GM23248 (cell line): ENCODE measurements around the gene PLCH2. TPM values are rescaled to one million over a fixed set of nuclear protein-coding genes. Genes with fewer than 3 reads are reported as not detected.

ENCODE experiments used
- DNase-seq: peaks from one replicate; pipeline ENCODE4 v3.0.0-alpha.2; 2015
- H2AFZ ChIP-seq: fragments of 200-600 bp; sonication (generic); 2 replicates; pipeline ENCODE4 v1.6.1; 2016; ENCODE audit warnings: antibody characterized with exemption
- H3F3A ChIP-seq: fragments of 200-600 bp; sonication (generic); 2 replicates; pipeline ENCODE4 v1.6.1; 2016; ENCODE audit warnings: mild to moderate bottlenecking, antibody characterized with exemption, mixed run types; ENCODE audit not compliant: insufficient read depth
- H3K27ac ChIP-seq: fragments of 200-600 bp; sonication (generic); 2 replicates; pipeline ENCODE4 v1.5.1; 2016; ENCODE audit warnings: mild to moderate bottlenecking
- H3K27me3 ChIP-seq: fragments of 200-600 bp; sonication (generic); replicated peaks from 2 replicates; pipeline ENCODE4 v1.6.1; 2016; ENCODE audit warnings: mild to moderate bottlenecking; ENCODE audit not compliant: insufficient read depth
- H3K36me3 ChIP-seq: fragments of 200-600 bp; sonication (generic); 2 replicates; pipeline ENCODE4 v1.6.1; 2016; ENCODE audit warnings: low read depth, mild to moderate bottlenecking
- H3K4me1 ChIP-seq: fragments of 200-600 bp; sonication (generic); 2 replicates; pipeline ENCODE4 v1.6.1; 2016; ENCODE audit warnings: mild to moderate bottlenecking; ENCODE audit not compliant: insufficient read depth
- H3K4me2 ChIP-seq: fragments of 200-600 bp; sonication (generic); one replicate; pipeline ENCODE4 v1.6.1; 2016; ENCODE audit warnings: mild to moderate bottlenecking; ENCODE audit not compliant: unreplicated experiment
- H3K4me3 ChIP-seq: fragments of 200-600 bp; sonication (generic); 2 replicates; pipeline ENCODE4 v1.5.1; 2016; ENCODE audit warnings: mild to moderate bottlenecking
- H3K79me2 ChIP-seq: fragments of 200-600 bp; sonication (generic); 2 replicates; pipeline ENCODE4 v1.6.1; 2016; ENCODE audit warnings: mild to moderate bottlenecking; ENCODE audit not compliant: insufficient read depth
- H3K9ac ChIP-seq: fragments of 200-600 bp; sonication (generic); 2 replicates; pipeline ENCODE4 v1.6.1; 2016; ENCODE audit warnings: mild to moderate bottlenecking
- H3K9me2 ChIP-seq: fragments of 200-600 bp; sonication (generic); 2 replicates; pipeline ENCODE4 v1.6.1; 2016; ENCODE audit warnings: mixed run types, mild to moderate bottlenecking, moderate library complexity; ENCODE audit not compliant: insufficient read depth
- H3K9me3 ChIP-seq: fragments of 200-600 bp; sonication (generic); one replicate; pipeline ENCODE4 v1.6.1; 2017; ENCODE audit warnings: low read depth
- H4K20me1 ChIP-seq: fragments of 200-600 bp; sonication (generic); 2 replicates; pipeline ENCODE4 v1.6.0; 2016; ENCODE audit not compliant: insufficient read depth
- EZH2 ChIP-seq: fragments of 200-600 bp; sonication (generic); IDR thresholded peaks from 2 replicates; pipeline ENCODE4 v1.6.1; 2018; ENCODE audit warnings: antibody characterized with exemption, mild to moderate bottlenecking; ENCODE audit not compliant: insufficient read depth, poor library complexity, severe bottlenecking
- EZH2phosphoT487 ChIP-seq: fragments of 200-600 bp; sonication (generic); IDR thresholded peaks from 2 replicates; pipeline ENCODE4 v1.6.1; 2018; ENCODE audit warnings: antibody characterized with exemption, moderate library complexity, mild to moderate bottlenecking, low read depth; ENCODE audit not compliant: insufficient read depth
- WGBS, 2 experiments: methylation state at CpG; one replicate each; pipeline ENCODE4 v1.1.6; 2015 to 2017; ENCODE audit warnings: low lambda C conversion rate in 2 of 2, low coverage in 1 of 2; ENCODE audit errors: missing lambda C conversion rate in 2 of 2; 5-methylcytosine and 5-hydroxymethylcytosine counted together
- in situ Hi-C: fragments of 300-500 bp; cut with MboI; formaldehyde crosslinking; loops from 2 replicates; pipeline ENCODE4 v1.15.0; 2020
- polyA plus RNA-seq: library from polyadenylated mRNA; unstranded; fragments of >200 nt; fragmentation: Nextera tagmentation; extraction: Ambion mirVana; gene quantifications from 2 replicates; pipeline ENCODE4 v1.2.1, GENCODE V29; 2016
- total RNA-seq: library from RNA; depleted of rRNA; stranded (reverse); fragments of >200 nt; shearing (Covaris generic); gene quantifications from 2 replicates; pipeline ENCODE4 v1.2.3, GENCODE V29; 2014

PLCH2 gene
- total and polyA plus RNA-seq, 2 experiments from 2014 or later = not detected

DNA sequence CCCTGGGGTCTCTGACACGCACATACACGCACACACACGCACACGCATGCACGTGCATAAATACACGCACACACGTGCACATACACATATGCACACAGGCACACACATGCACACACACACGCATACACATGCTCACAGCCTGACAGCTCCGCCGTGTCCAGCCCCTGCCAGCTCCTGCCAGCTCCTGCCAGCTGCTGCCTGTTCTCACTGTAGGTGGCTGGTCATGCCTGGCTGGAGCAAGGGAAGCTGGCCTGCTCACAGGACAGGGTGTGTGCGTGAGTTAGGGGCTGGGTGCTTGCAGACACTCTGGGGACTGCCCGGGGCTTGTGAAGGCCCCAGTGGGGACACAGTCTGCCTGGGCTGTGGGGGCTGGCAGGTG, 4.9 kb downstream of the PLCH2 start:
- Histone ChIP-seq H4K20me1 (no peaks in the 10 kb centered on the region), H3K4me3 (no peak overlapping the region), H3K79me2 (no peaks in the 10 kb centered on the region), H3K9me3 (no peaks in the 10 kb centered on the region), H3K27ac (no peak overlapping the region), H3K4me1 (no peaks in the 10 kb centered on the region), H3F3A (no peaks in the 10 kb centered on the region), H3K9ac (no peak overlapping the region), H3K36me3 (no peaks in the 10 kb centered on the region), H3K27me3 (no peaks in the 10 kb centered on the region), H3K9me2 (no peaks in the 10 kb centered on the region), H3K4me2 (no peak overlapping the region), H2AFZ (no peak overlapping the region)
- no peak for DNase-seq
- 71 to 76% methylated on average over 9 to 12 of the region's 12 CpGs for whole genome bisulfite sequencing, 2 experiments
- TF ChIP-seq EZH2phosphoT487 (no peak), EZH2 (no peak)
- in situ Hi-C loops = no loop called here

DNA sequence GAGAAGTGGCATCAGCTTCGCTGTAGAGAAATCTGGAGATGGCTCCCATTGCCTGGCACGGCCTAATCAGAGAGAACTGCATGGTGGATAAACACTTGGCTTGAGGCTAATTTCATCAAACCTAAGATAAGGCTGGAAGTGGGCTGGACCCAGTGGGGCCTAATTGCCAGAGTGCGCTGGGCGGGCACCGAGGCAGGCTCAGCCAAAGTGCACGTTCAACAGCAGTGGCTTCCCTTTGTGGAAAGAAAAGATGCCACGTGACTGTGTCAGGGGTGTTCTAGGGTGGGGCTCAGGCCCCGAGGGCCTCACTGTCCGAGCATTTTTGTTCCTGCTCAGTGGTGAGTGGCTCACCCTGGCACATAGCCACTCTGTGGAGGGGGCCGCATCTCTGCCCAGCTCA, 5.8 kb downstream of the PLCH2 start:
- H3K36me3 ChIP-seq = no peaks in the 10 kb centered on the region
- no peaks in the 10 kb centered on the region for H3K27me3 ChIP-seq
- 75 to 80% methylated on average over 9 to 10 of the region's 10 CpGs for WGBS, 2 experiments
- no peaks in the 10 kb centered on the region for H3K79me2 ChIP-seq
- no peak overlapping the region for H3K9ac ChIP-seq
- H3K9me3 ChIP-seq = no peaks in the 10 kb centered on the region
- no peak overlapping the region for H3K4me2 ChIP-seq
- H3F3A ChIP-seq = no peaks in the 10 kb centered on the region
- DNase-seq = no peak
- no peak overlapping the region for H3K27ac ChIP-seq
- in situ Hi-C loops = no loop called here
- no peak for TF ChIP-seq EZH2phosphoT487
- TF ChIP-seq EZH2 = no peak
- H3K9me2 ChIP-seq = no peaks in the 10 kb centered on the region
- no peaks in the 10 kb centered on the region for H4K20me1 ChIP-seq
- no peak overlapping the region for H2AFZ ChIP-seq
- H3K4me3 ChIP-seq = no peak overlapping the region
- no peaks in the 10 kb centered on the region for H3K4me1 ChIP-seq

- no peaks in the 10 kb centered on the region for H3K9me3 ChIP-seq
- in situ Hi-C loops = no loop called here
- TF ChIP-seq EZH2 (no peak), EZH2phosphoT487 (no peak)
- no peaks in the 10 kb centered on the region for H3K27me3 ChIP-seq
- DNase-seq = no peak
- H3K36me3 ChIP-seq = no peaks in the 10 kb centered on the region
- no peaks in the 10 kb centered on the region for H3K9me2 ChIP-seq
- H3K4me3 ChIP-seq = no peak overlapping the region
- H3F3A ChIP-seq = no peaks in the 10 kb centered on the region
- H4K20me1 ChIP-seq = no peaks in the 10 kb centered on the region
- H3K79me2 ChIP-seq = no peaks in the 10 kb centered on the region
- no peaks in the 10 kb centered on the region for H3K4me1 ChIP-seq
- no peak overlapping the region for H2AFZ ChIP-seq
- no peak overlapping the region for H3K9ac ChIP-seq
- H3K27ac ChIP-seq = no peak overlapping the region
- no peak overlapping the region for H3K4me2 ChIP-seq
- 53 to 55% methylated on average over 10 to 11 of the region's 11 CpGs for WGBS, 2 experiments
Measured at GRCh38 chr1:2482588-2482987, 6.5 kb downstream of the PLCH2 start.

DNA sequence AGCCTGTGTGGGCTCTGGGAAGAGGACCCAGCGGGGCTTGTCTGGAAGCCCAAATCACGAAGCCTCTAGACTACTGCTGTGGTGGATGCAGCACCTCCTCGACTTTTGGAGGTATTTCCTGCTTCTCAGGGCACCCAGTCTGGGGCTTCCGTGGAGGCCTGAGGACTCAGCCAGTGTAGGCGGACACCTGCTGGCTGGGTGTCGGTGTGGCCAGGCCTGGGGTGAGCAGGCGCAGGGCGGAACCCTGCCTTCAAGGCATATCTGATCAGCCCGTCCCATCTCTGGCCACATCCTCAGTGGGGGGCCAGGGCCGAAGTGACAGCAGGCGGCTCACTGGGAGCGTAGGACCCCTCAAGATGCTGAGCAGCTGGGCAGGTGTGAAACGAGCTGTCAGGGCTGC, 6.9 kb downstream of the PLCH2 start:
- H3K79me2 ChIP-seq = no peaks in the 10 kb centered on the region
- H3K4me3 ChIP-seq = no peak overlapping the region
- H3K9me3 ChIP-seq = no peaks in the 10 kb centered on the region
- no peaks in the 10 kb centered on the region for H3K9me2 ChIP-seq
- no peak overlapping the region for H3K27ac ChIP-seq
- no peaks in the 10 kb centered on the region for H3K36me3 ChIP-seq
- H4K20me1 ChIP-seq = no peaks in the 10 kb centered on the region
- no peaks in the 10 kb centered on the region for H3F3A ChIP-seq
- H2AFZ ChIP-seq = no peak overlapping the region
- no peaks in the 10 kb centered on the region for H3K4me1 ChIP-seq
- no peaks in the 10 kb centered on the region for H3K27me3 ChIP-seq
- in situ Hi-C loops = no loop called here
- no peak for TF ChIP-seq EZH2phosphoT487
- WGBS, 2 experiments = 62 to 63% methylated on average over 13 of the region's 13 CpGs
- no peak overlapping the region for H3K4me2 ChIP-seq
- no peak for DNase-seq
- no peak overlapping the region for H3K9ac ChIP-seq

DNA sequence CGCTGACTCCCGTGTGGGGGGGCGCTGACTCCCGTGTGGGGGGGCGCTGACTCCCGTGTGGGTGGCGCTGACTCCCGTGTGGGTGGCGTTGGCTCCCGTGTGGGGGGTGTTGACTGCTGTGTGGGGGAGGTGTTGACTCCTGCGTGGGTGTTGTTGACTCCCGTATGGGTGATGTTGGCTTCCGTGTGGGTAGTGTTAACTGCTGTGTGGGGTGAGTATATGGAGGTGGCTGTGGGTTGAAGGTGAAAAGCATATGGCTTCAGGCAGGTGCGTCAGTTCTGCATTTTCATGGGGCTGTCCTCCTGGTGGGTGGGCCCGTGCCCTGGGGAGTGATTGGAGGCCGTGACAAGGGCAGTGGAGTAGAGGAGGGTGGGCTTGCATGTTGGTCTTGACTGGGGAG, 7.9 kb downstream of the PLCH2 start:
- TF ChIP-seq EZH2 = no peak
- no peak overlapping the region for H3K4me3 ChIP-seq
- H3K9me2 ChIP-seq = no peaks in the 10 kb centered on the region
- no peaks in the 10 kb centered on the region for H3K9me3 ChIP-seq
- H3K27ac ChIP-seq = no peak overlapping the region
- no peaks in the 10 kb centered on the region for H3K36me3 ChIP-seq
- no peak overlapping the region for H2AFZ ChIP-seq
- in situ Hi-C loops = no loop called here
- H3K4me2 ChIP-seq = no peak overlapping the region
- DNase-seq = no peak
- no peak overlapping the region for H3K9ac ChIP-seq
- no peaks in the 10 kb centered on the region for H3K27me3 ChIP-seq
- no peaks in the 10 kb centered on the region for H3K4me1 ChIP-seq
- H3F3A ChIP-seq = no peaks in the 10 kb centered on the region
- no peaks in the 10 kb centered on the region for H4K20me1 ChIP-seq
- 73 to 81% methylated on average over 7 to 16 of the region's 16 CpGs for WGBS, 2 experiments
- H3K79me2 ChIP-seq = no peaks in the 10 kb centered on the region
